Head of caudate nucleus (tissue), 42 donors: ENCODE data around the gene KIF24.
"Not testable (repeated sequence)": the region's sequence is repeated elsewhere in the genome, so short reads cannot be mapped to it uniquely, and the experiment has no call there.

Source experiments
- DNase-seq, 42 donors: peaks; one replicate each; pipeline versions ENCODE4 v3.0.0 to v3.0.0-alpha.2; 2020 to 2021; ENCODE audit warnings: mixed read lengths in 7 of 42
- intact Hi-C: fragments of 100-400 bp; cut with DNase I; formaldehyde crosslinking; loops from one replicate; pipeline ENCODE4 v1.15.0; 2022

The KIF24 gene

GRCh38 chr9:34328987-34329832 is at the start of gene KIF24, which contains the start of gene NUDT2:
KIF24 (minus strand) TSS chr9:34329268; CDS start chr9:34311346, 17,922 bp downstream.
NUDT2 (plus strand) TSS chr9:34329569; CDS start chr9:34339040, 9,471 bp downstream.
- intact Hi-C loops: no loop called here
- peak; percentile 95 to 99 (median 98) for DNase-seq

- peak in 3 of 42 donors; percentile 7 to 41 (median 28) for DNase-seq
- intact Hi-C loops: loop anchor here (1.0 kb wide), 1 partner anchor 47 kb away; no protein-coding TSS in a partner anchor
Observed at GRCh38 chr9:34378376-34379060, 49.5 kb upstream of the KIF24 start.

GRCh38 chr9:34377404-34377746 is 48.3 kb upstream of the KIF24 start:
- intact Hi-C loops: no loop called here
- DNase-seq: peak in 14 of 42 donors; percentile 20 to 55 (median 36)

GRCh38 chr9:34376596-34377403 is 47.7 kb upstream of the KIF24 start, which contains the start of gene MYORG:
MYORG (minus strand) TSS chr9:34376898; CDS start chr9:34372943, 3,955 bp downstream.
- peak; percentile 87 to 98 (median 95) for DNase-seq
- intact Hi-C loops: no loop called here

- intact Hi-C loops: no loop called here
- peak in 34 of 42 donors; percentile 21 to 75 (median 47) for DNase-seq
Observed at GRCh38 chr9:34375901-34376595, 47.0 kb upstream of the KIF24 start.

GRCh38 chr9:34374905-34375552 is 46.0 kb upstream of the KIF24 start:
- peak in 2 of 42 donors; percentile 9 to 36 for DNase-seq
- intact Hi-C loops: no loop called here

GRCh38 chr9:34374339-34374738 is 45.3 kb upstream of the KIF24 start:
- intact Hi-C loops: no loop called here
- DNase-seq: peak in 1 of 42 donors; percentile 34

GRCh38 chr9:34373749-34374148 is 44.7 kb upstream of the KIF24 start:
- DNase-seq: peak in 1 of 42 donors; percentile 26
- intact Hi-C loops: no loop called here

GRCh38 chr9:34372467-34373011 is 43.5 kb upstream of the KIF24 start:
- intact Hi-C loops: no loop called here

GRCh38 chr9:34371886-34372466 is 42.9 kb upstream of the KIF24 start:
- DNase-seq: no peak
- intact Hi-C loops: no loop called here

More at GRCh38 chr9:34372467-34373011, 43.5 kb upstream of the KIF24 start:
- no peak for DNase-seq

GRCh38 chr9:34370970-34371880 is 42.2 kb upstream of the KIF24 start:
- DNase-seq: no peak
- intact Hi-C loops: no loop called here

- intact Hi-C loops: no loop called here
- DNase-seq: no peak
Observed at GRCh38 chr9:34370335-34370969, 41.4 kb upstream of the KIF24 start.

- DNase-seq: no peak
- intact Hi-C loops: no loop called here
Observed at GRCh38 chr9:34369636-34370035, 40.6 kb upstream of the KIF24 start.

- intact Hi-C loops, DNase-seq: not testable (repeated sequence)
Observed at GRCh38 chr9:34368796-34369195, 39.7 kb upstream of the KIF24 start.

- peak in 1 of 42 donors; percentile 25 for DNase-seq
- intact Hi-C loops: not testable (repeated sequence)
Observed at GRCh38 chr9:34367751-34368410, 38.8 kb upstream of the KIF24 start.
